HG03045 (cell line): Measurements from ENCODE around the gene HEATR5A.
"Not testable (repeated sequence)": the region's sequence is repeated elsewhere in the genome, so short reads cannot be mapped to it uniquely, and the experiment has no call there.

ENCODE experiments used
- ATAC-seq: cut with Tn5 transposase; IDR thresholded peaks from one replicate; pipeline ENCODE4 v1.9.1; 2021; ENCODE audit warnings: mild to moderate bottlenecking, moderate library complexity; ENCODE audit not compliant: unreplicated experiment

Gene HEATR5A

DNA sequence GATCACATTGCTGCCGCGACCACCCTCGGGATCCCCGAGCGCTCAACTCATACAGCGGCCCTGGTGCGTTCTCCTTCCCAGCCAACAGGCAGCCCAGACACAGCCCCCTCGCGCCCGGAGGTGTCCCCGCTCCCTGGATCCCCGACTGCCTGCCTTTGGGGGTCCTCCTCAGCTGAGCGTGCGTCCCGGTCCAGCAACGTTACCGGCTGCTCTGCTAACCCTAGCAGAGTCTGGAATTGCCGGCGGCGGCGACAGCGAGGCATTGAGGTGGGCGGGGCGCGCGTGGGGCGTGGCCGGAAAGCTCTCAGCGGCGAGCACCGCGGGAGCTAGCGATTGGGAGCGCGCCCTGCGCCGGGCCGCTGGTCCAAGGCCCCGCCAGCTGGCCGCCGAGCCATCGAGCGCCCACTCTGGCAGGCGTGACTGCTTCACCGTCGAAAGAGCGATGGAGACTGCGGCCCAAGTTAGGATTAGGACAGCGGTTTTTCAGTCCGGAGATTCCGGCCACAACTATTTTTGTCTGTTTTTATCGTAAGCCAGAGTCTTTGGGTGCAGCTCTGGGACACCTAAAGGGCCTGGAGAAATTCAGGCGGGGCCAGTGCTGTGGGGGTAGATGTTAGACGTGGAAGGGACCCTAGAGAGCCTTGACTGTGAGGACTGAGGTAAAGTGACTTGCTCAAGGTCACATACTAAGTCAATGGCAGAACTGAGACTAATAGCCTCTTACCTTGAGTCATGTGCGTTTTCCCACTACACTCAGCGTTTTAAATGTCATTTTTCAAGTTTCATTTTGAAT, at the start of gene HEATR5A:
Gene HEATR5A, minus strand, starts transcription at position 232 of the 793 bp plus-strand sequence. CDS start 17,575 bp downstream, outside the sequence.
- ATAC-seq: peak; percentile 98

DNA sequence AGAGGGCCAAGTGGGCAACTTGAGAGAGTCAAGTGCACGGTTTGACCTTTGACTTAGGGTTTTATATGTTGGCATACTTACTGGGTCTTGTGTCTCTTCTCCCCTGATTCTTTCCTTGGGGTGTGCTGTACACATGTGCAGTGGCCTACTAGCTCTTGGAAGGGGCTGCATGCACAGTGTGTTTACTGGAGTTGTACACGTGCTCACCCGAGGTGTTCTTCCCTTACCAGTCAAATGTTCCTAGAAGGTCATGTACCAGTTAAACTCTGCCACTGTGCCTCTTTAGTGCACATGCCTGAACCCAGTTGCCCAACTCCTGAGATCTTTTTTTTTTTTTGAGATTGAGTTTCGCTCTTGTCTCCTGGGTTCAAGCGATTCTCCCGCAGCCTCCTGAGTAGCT, 46.2 kb upstream of the HEATR5A start:
- no peak for ATAC-seq

DNA sequence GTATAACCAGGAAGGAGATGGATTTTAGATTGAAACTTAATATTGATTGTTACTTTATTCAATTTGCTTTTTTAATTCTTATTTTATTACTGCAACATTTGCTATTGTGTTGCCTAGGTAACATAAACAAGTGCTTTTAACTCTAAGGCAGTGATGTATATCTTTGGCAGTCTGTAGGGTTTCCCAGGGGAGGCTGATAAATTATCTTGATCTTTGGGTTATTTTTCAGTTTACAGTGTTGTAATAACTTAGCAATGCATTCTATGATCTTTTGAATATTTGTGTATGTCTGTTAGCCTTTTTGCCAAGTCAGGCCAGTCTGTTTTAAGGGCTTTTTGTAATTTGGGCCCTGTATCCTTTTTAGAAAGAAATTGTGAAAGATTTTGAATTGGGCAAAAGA, 44.8 kb upstream of the HEATR5A start:
- ATAC-seq: no peak

DNA sequence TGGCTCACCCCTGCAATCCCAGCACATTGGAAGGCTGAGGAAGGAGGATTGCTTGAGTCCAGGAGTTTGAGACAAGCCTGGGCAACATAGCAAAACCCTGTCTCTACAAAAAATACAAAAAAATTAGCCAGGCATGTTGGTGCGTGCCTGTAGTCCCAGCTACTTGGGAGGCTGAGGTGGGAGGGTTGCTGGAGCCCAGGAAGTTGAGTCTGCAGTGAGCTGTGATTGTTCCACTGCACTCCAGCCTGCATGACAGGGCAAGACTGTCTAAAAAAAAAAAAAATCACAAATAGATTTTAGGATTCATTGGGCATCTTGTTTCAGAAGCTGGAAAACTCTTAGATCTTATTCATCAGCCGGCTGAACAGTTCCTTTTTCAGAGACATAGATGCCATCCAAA, 42.1 kb upstream of the HEATR5A start:
- not testable (repeated sequence) for ATAC-seq

DNA sequence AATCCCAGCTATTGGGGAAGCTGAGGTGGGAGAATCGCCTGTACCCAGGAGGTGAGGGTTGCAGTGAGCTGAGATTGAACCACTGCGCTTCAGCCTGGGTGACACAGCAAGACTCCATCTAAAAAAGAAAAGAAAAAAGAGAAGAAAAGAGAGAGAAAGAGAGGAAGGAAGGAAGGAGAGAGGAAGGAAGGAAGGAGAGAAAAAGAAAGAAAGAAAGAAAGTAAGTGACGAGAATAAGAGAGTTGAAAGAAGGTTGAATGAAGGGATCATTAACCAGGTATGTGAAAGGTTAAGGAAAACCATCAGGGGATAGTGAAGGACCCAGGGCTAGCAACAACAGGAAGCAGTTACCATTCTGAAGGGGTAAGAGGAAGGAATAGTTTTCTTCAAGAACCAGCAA, 41.2 kb upstream of the HEATR5A start:
- no peak for ATAC-seq

DNA sequence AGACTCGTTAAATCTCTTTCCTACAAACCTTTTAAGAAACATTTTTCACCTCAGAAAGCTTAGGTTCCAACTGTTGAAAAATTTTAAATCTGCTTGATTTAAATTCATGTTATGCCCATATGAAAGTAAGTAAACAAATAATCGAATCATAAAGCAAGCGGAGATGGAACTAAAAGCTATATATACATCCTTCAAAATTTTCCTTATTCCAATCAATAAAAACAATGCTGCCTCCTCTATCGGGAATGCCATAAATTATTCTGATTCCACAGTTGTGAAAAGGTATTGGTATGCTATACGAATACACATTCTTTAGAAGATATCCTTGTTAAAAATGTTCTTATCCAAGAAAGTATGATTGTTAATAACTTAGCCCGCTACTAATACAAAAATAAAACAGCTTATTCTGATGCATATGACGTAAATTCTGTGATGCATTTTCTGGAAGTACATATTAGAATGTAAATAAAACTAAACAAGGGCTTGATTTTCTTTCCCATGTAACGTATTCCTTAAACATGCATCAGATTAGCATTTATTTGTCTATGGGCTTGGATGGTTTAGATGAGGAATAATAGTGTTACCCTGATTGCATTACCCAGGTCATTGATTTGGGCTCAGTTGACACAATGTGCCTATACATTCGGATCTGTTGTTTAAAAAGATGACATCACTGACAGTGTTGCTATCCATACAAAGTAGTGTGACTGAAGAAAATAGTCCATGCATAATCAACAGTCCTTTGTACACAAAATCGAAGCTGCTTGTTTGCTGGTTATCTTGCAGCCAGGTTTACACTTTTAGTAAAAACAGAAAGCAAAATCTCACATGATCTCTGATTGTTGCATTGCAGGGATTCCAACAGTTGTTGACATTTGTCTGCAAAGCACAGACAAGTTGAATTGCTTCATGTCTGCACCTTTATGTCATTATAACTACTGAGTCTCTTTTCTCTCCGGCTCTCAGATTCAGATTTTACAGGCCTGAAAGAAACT, 37.6 kb upstream of the HEATR5A start:
- ATAC-seq: no peak

DNA sequence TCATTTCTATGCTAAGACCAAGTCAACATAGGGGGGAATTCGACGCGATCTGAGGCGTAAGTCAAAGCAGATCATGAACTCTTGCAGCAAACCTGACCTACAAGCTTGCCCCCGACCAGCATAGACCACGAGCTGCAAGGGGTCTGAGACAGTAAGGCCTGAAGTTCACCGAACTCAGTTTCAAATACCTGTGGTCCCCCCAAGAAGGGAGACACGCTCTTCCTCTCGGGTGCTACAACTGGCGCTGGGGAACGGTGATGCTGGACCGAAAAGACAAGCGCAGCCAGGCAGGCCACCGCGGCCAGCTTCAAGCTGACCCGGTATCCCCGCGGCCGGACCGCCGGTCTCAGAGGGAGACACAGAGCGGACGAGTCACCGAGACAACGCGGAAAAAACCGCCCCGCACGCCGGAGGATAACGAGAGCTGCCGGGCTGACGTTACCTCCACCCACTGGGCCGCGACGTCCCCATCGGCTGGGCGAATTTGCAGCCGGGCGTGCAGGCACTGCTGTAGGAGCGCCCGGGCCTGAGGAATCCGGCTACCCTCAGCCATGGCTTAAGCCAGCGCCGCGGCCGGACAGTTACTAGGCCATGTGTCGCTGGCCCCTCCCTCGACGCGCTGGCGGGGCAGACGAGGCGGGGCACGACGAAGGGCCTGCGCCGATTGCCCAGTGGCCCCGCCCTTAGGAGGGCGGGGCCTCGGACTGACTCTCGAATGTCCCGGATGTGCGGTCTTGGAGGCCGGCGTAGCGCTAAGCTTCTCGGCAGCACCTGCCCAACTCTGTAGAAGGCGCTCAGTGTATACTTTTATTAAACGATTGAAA, 36.7 kb upstream of the HEATR5A start, which contains the start of gene DTD2:
Gene DTD2, minus strand, starts transcription at position 666 of the 824 bp plus-strand sequence. Its CDS starts 113 bp downstream, at position 553.
- peak; percentile 99 for ATAC-seq

DNA sequence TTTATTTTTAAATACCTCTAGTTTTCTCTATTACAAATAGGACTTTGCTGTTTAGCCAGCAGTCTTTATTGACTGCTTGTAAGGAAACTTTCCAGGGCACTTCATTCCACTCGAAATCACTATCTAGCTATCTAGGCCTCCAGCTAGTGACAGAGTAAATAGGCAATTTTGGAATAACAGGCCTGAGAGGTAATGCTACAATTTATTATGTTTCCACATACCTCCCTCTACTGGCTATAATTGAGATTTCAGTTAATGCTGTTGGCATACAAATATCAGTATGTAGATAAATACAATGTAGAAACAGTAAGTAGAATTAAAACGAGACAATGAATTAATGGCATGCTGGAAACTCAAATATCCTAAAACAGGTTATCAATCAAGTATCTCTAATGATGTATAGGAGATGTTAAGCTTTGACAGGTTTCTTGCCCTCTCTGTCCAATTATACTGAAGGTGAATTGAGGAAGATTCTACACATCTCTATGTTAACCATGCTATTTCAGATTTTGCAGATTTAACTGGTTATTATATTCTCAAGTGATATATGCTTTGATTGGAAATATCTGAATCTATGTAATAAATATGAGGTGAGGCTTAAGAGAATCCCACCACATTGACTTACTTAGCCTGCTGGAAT, 29.7 kb upstream of the HEATR5A start:
- no peak for ATAC-seq

DNA sequence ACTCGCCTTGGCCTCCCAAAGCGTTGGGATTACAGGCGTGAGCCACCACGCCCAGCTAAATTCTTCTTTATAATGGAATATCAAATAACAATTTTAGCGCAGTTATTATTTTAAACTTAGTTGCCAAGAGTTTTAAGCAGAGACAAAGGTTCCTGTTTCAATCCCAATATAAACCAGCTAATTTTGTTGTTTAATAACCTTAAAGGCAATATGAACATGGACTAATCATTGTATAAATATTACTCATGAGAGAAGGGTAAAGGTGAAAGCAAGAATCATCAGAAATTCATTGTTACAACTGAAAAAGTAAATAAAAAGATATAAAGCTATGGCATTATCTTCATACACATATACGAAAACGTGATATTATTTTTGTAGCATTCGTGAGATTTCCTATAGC, 28.8 kb upstream of the HEATR5A start:
- no peak for ATAC-seq

DNA sequence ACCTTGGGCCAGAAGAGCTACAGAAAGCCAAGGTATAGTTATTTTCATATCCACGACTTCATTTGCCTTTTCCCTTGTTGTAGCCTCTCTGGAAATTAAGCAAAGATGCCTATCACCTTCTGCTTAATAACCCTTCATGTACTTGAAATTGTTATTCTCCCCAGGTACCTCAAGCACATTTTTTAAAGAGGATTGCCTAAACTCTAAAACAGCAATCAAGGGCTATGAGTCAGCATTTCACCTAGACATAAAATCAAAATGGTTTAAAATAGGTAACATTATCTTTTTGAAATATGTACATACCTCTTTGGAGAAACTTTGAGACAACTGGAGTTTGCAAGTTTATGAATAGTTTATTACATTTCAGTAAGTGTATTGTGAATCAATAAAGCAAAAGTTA, 25.4 kb upstream of the HEATR5A start:
- ATAC-seq: no peak

DNA sequence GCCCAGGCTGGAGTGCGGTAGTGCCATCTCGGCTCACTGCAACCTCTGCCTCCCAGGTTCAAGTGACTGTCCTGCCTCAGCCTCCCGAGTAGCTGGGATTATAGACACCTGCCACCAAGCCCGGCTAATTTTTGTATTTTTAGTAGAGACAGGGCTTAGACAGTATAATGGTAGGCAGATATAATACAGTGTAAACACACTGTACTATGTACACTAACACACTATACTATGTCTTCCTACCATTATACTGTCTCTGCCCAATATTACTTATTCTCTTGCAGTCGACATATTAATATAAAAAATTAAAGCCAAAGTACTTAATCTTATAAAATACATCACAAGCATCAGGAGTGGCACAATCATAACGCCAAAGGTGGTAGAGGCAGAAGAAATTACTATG, 21.9 kb upstream of the HEATR5A start:
- no peak for ATAC-seq

DNA sequence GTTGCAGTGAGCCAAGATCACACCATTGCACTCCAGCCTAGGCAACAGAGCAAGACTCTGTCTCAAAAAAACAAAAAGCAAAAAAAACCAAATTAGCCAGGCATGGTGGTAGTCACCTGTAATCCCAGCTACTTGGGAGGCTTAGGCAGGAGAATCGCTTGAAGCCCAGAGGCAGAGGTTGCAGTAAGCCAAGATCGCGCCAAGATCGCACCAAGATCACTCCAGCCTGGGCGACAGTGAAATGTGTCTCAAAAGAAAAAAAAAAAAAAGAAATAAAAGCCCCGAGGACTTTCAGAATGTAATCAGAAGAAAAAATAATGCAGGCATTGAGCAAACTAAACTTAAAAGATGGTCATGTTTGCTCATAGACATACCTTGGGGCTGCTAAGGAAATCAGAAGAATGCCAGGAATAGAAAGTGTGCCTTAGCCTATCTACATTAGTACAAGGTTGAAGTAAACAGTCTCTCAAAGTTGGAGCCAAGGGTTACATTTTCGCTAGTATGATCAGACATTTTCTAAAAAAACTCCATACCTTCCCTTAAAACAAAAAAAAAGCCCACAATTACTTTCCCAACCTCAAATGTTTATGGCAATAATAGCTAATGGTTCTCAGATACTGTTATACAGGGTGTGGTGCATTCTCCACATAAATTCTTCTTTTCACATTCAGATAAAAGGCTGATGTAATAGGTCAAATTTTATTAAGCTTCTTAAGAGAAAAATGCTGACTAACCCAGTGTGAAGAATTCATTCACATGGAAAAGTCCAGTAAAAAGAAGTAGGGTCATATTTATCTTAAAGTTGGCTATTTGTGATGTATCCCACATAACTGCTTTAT, 21.1 kb upstream of the HEATR5A start:
- ATAC-seq: no peak

DNA sequence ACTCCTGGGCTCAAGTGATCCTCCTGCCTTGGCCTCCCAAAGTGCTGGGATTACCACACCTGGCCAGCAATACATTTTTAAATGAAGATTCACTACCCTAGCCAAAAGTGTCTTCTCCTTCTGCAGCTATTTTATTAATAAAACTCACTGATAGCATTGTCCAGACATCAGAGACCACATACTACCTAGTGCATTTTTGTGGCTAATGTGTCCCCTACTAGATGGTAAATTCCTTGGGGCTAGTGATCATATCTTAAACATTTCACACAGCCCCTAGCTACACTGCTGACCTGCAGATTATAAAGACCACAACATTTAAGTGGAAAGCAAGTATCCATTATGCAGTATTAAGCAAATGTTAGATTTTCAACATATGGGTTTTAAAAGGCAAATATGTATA, 19.9 kb upstream of the HEATR5A start:
- ATAC-seq: no peak

DNA sequence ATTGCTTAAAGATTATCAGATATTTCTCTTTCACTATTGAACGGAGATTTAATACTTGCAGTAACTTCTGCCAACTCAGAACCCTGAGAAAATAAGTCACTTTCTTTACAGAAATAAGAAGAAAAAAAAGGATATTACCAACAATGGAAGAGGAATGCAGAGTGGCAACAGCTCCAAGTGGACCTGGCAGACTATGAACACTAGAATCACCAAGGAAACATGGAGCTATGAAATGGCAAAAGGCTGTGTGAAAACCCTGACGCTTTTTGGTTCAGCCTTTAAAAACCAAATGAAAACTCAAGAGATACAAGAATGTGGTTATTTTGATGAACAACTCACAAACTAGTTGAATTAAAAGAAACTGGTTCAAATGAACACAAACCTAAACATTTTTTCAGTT, 19.2 kb upstream of the HEATR5A start:
- no peak for ATAC-seq

DNA sequence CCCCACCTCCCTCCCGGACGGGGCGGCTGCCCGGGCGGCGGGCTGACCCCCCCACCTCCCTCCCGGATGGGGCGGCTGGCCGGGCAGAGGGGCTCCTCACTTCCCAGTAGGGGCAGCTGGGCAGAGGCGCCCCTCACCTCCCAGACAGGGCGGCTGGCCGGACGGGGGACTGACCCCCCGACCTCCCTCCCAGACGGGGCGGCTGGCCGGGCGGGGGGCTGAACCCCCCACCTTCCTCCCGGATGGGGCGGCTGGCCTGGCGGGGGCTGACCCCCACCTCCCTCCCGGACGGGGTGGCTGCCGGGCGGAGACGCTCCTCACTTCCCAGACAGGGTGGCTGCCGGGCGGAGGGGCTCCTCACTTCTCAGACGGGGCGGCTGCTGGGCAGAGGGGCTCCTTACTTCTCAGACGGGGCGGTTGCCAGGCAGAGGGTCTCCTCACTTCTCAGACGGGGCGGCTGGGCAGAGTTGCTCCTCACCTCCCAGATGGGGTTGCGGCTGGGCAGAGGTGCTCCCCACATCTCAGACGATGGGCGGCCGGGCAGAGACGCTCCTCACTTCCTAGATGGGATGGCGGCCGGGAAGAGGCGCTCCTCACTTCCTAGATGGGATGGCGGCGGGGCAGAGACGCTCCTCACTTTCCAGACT, 16.8 kb upstream of the HEATR5A start:
- not testable (repeated sequence) for ATAC-seq

DNA sequence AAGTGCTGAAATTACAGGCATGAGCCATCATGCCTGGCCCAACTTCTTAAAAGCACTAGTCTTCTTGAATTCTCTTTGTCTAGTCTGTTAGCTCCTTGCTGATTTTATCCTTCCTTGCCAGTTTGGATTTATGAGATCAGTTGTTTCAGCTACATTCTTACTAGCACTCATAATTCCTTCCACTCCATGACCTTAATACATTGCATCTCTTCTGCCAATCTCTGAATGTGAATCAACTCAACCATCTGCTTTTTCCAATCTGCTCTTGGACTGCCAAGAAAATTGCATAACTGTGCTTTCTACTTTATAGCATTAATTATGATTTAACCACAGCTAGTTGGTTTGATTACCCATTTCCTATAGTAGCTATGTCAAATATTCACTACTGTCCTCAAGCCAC, 14.9 kb upstream of the HEATR5A start:
- no peak for ATAC-seq

DNA sequence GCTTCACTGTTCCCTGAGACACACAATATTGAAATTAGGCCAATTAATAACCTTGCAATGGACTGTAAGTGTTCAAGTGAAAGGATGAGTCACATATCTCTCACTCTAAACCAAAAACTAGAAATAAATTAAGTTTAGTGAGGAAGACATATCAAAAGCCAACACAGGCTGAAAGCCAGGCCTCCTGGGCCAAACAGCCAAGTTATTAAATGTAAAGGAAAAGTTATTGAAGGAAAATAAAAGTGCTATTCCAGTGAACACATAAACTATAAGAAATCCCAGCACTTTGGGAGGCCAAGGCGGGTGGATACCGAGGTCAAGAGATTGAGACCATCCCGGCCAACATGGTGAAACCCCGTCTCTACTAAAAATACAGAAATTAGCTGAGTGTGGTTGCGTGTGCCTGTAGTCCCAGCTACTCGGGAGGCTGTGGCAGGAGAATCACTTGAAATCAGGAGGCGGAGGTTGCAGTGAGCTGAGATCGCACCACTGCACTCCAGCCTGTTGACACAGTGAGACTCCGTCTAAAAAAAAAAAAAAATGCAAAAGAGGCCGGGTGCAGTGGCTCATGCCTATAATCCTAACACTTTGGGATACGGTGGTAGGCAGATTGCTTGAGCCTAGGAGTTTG, 10.4 kb upstream of the HEATR5A start:
- no peak for ATAC-seq

DNA sequence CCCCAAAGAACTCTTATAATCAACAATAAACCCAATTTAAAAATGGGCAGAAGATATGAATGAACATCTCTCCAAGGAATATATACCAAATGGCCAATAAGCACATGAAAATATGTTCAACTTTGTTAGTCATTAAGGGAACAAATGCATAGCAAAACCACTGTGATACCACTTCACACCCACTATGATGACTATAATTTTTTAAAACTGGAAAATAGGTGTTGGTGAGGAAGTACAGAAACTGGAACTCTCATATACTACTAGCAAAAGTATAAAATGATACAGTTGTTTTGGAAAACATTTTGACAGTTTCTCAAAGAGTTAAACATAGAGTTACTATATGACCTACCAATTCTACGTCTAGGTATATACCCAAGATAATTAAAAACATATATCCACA, 9.4 kb upstream of the HEATR5A start:
- ATAC-seq: no peak
